ENCODE results near the gene PLA2G3. TPM values are rescaled to one million over a fixed set of nuclear protein-coding genes. Genes with fewer than 3 reads are reported as not detected.

The PLA2G3 gene
- total and polyA plus RNA-seq, 2 of the 13 experiments (the other 11 are each of a cell fraction or from before 2014, with no cell fraction given) = 0.12 to 0.42 TPM

DNA sequence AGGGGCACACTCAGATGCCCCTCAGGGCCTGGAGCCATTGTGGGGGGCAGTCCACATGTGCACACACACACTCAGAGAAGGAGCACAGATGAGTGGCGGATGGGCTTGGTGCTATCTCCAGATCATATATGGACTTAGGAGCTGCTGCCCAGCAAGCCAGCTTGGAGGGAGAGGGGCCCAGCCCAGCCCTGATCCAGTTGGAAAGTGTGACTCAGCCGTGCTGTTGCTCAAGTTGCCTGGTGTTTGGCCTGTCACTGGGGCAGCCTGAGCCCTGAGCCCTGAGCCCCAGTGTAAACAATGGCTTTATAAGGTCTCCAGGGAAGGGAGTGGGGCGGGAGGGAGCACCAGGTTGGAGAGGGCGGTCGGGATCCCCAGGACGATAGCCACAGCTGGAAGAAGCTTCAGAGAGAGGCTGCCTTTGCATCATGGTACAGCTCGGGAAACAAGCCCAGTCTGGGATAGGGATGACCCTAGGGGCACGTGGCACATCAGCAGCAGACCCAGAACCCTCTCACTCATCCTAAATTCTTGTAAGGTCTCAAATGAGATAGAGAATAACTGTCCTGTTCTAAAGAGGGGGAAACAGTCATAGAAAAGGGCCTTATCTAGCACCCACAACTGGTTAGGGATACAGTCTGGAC is 37.7 kb downstream of the PLA2G3 start (continued):
- TF ChIP-seq ZNF768 (CRISPR knock-in tag; IDR thresholded peaks at IDR 0.05) (peak; percentile 37; the same call in 1 of the 2 replicates), GATAD2A (CRISPR knock-in tag; IDR thresholded peaks at IDR 0.05) (peak; percentile 77), ZNF781 (CRISPR knock-in tag; IDR thresholded peaks at IDR 0.05; ENCODE audit: borderline replicate concordance, not compliant biosample characterization) (no peak), TFAP4 (IDR thresholded peaks at IDR 0.05; ENCODE audit: borderline replicate concordance, low read depth) (peak; percentile 33; the same call in 1 of the 2 replicates), JUND (CRISPR knock-in tag; IDR thresholded peaks at IDR 0.05) (peak; percentile 88), CEBPZ (IDR thresholded peaks at IDR 0.05; ENCODE audit: low read length) (no peak), FOXP4 (CRISPR knock-in tag; IDR thresholded peaks at IDR 0.05) (0 out of 2 replicates have a peak, but pooled peaks have one; percentile 13), KDM5B (CRISPR knock-in tag; IDR thresholded peaks at IDR 0.05; ENCODE audit: borderline replicate concordance) (peak; percentile 32; the same call in 1 of the 2 replicates), HNF1B (CRISPR knock-in tag; IDR thresholded peaks at IDR 0.05) (peak; percentile 88), ZNF17 (CRISPR knock-in tag; IDR thresholded peaks at IDR 0.05) (no peak), ZNF263 (CRISPR knock-in tag; IDR thresholded peaks at IDR 0.05) (peak; percentile 69), ZKSCAN1 (IDR thresholded peaks at IDR 0.05; ENCODE audit: low read length) (no peak), ZNF589 (CRISPR knock-in tag; conservative IDR thresholded peaks at IDR 0.05) (no peak), NCOA2 (CRISPR knock-in tag; IDR thresholded peaks at IDR 0.05) (0 out of 2 replicates have a peak, but pooled peaks have one; percentile 20), ZNF446 (CRISPR knock-in tag; IDR thresholded peaks at IDR 0.05) (no peak), ZNF883 (CRISPR knock-in tag; IDR thresholded peaks at IDR 0.05; ENCODE audit: not compliant biosample characterization) (no peak), MYNN (CRISPR knock-in tag; IDR thresholded peaks at IDR 0.05; ENCODE audit: low read depth) (no peak)
- TF ChIP-seq, protein P1, sequence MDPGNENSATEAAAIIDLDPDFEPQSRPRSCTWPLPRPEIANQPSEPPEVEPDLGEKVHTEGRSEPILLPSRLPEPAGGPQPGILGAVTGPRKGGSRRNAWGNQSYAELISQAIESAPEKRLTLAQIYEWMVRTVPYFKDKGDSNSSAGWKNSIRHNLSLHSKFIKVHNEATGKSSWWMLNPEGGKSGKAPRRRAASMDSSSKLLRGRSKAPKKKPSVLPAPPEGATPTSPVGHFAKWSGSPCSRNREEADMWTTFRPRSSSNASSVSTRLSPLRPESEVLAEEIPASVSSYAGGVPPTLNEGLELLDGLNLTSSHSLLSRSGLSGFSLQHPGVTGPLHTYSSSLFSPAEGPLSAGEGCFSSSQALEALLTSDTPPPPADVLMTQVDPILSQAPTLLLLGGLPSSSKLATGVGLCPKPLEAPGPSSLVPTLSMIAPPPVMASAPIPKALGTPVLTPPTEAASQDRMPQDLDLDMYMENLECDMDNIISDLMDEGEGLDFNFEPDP (CRISPR knock-in tag; conservative IDR thresholded peaks at IDR 0.05) = no peak
